ENCODE data around the gene ZDHHC20.

DNA sequence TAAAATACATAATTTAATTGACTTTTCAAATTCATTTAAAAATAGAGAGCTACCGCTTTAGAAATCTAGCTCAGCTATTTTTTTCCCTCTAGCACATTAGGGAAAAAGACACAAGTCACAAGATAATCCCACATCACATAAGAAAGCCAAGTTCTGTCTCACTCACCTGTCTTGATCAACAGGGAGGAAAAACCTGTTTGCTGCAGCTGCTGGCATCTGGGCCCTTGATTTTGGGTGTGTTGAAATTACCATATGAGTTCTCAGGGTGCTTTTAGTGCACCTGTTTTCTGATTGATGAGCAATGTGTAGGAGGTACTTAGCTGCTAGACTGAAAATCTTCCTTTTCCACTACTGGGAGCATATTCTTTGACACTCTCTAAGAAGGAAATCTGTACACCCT is 53.8 kb downstream of the ZDHHC20 start:
- TF ChIP-seq, protein P1, sequence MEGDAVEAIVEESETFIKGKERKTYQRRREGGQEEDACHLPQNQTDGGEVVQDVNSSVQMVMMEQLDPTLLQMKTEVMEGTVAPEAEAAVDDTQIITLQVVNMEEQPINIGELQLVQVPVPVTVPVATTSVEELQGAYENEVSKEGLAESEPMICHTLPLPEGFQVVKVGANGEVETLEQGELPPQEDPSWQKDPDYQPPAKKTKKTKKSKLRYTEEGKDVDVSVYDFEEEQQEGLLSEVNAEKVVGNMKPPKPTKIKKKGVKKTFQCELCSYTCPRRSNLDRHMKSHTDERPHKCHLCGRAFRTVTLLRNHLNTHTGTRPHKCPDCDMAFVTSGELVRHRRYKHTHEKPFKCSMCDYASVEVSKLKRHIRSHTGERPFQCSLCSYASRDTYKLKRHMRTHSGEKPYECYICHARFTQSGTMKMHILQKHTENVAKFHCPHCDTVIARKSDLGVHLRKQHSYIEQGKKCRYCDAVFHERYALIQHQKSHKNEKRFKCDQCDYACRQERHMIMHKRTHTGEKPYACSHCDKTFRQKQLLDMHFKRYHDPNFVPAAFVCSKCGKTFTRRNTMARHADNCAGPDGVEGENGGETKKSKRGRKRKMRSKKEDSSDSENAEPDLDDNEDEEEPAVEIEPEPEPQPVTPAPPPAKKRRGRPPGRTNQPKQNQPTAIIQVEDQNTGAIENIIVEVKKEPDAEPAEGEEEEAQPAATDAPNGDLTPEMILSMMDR (IDR thresholded peaks at IDR 0.05): no peak
- TF ChIP-seq EZH2 (IDR thresholded peaks at IDR 0.05): no peak

All from neural progenitor cell (in vitro differentiated cells).